Activated naive CD4-positive, alpha-beta T cell (primary cell): ENCODE measurements around the gene EFCAB9.

Experiments used
- DNase-seq, 4 experiments: peaks; one replicate each; lab custom pipeline; 2025; lab: John Stamatoyannopoulos, UW

Gene EFCAB9

DNA sequence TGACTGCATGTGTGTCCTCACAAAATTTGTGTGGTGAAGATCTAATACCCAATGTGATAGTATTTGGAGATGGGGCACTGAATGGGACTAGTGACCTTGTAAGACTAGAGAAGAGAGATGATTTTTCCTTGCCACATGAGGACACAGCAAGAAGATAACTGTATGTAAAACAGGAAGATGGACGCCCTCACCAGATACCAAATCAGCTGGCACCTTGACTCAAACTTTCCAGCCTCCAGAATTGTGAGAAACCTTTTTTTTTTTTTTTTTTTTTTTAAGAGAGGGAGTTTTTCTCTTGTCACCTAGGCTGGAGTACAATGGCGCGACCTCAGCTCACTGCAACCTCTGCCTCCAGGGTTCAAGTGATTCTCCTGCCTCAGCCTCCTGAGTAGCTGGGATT lies 49.3 kb downstream of the EFCAB9 start:
- no peak for DNase-seq

DNA sequence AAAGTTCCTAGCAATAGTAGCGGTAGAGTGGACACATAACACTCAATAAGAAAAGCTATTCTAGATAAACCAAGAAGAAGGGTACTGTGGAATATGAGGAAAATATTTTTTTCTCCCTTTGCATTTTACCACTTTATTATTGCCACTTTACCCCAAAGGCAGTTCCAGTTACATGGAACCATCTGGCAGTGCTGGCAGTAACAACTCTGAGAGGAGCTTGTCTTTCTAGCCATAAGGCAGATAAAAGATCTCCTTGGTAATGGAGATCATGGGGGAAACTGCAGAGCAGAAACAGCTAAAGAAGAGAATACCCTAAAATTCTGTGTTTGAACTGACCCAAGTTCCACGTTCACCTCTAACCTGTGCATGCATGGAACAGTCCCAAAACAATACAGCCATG lies 51.1 kb downstream of the EFCAB9 start:
- DNase-seq: no peak

DNA sequence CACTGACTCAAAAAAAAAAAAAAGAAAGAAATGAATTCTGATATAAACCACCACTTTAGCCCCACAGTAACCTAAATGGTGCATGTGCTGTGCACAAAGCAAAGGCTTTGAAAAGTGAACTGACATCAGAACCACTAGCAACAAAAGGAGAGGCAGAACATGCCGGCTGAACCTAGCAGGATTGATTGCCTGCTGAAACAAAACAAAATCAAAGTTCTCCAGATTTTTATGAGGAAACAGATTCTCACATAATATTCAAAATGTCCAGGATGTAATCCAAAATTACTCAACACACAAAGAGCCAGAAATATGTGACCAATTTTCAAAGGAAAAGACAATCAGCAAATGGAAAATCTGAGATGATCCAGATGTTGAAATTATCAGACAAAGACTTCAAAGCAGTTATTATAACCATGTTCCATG lies 51.7 kb downstream of the EFCAB9 start:
- no peak for DNase-seq

DNA sequence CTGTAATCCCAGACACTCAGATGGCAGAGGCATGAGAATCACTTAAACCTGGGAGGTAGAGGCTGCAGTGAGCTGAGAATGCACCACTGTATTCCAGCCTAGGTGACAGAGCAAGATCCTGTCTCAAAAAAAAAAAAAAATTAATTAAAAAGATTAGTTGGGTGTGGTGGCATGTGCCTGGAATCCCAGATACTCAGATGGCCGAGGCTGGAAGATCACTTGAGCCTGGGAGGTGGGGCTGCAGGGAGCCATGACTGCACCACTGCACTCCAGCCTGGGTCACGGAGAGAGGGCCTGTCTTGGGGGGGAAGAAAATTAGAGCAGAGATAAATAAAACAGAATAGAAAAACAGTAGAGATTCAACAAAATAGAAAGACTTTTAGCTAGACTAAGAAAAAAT lies 54.7 kb downstream of the EFCAB9 start:
- DNase-seq: no peak

DNA sequence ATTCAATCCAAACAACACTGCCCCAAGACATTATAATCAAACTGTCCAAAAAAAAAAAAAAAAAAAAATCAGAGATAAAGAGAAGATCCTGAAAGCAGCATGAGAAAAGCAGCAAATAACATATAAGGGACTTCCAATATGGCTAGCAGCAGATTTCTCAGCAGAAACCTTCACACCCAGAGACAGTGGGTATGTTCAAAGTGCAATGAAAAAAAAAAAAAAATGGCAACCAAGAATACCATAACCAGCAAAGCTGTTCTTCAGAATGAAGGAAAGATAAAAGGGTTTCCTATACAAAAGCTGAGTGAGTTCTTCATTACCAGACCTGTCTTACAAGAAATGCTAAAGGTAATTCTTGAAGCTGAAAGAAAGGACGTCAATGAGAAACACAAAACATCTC lies 57.4 kb downstream of the EFCAB9 start:
- no peak for DNase-seq

DNA sequence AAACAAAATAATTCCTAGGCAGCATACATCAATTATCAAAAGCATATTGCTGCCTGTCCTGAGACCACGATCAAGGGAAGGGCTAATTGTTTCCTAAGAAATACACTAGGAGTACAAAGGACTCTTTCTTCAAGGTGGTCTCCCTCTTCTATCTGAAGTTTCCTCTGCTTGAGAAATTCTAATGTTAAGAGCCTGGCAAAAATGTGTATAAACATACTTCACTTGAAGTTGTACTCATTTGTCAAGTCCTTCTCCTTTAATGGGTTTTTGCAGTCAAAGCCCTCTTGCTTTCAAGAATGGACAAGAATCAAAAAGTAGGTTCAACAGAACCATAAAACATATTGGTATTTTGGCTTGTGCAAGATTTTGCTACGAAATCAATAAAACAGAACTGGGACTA lies 58.5 kb downstream of the EFCAB9 start:
- DNase-seq: no peak
